ENCODE results near the gene RAB14.
A peak's percentile ranks its signal among the peaks of the same experiment; 100 is the strongest.
"Not testable (repeated sequence)": the region's sequence is repeated elsewhere in the genome, so short reads cannot be mapped to it uniquely, and the experiment has no call there.

Gene RAB14

DNA sequence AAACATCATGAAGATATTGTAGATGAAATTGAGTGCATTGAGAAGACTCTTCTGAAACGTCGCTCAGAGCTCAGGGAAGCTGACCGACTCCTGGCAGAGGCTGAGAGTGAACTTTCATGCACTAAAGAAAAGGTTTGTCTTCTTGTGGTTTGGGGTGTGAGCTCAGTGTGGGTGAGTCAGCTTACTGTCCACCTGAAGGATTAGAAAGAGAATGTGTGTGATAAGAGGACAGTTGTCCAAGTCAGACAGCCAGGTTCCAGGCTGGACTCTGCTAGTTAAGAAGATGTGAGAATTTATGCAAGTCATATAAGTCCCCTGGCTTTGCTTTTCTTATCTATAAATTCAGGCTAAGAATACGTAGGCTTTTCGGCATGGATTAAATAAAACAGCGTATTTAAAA is 46.9 kb downstream of the RAB14 start:
- DNase-seq (ENCODE audit: low read depth), result no peak

DNA sequence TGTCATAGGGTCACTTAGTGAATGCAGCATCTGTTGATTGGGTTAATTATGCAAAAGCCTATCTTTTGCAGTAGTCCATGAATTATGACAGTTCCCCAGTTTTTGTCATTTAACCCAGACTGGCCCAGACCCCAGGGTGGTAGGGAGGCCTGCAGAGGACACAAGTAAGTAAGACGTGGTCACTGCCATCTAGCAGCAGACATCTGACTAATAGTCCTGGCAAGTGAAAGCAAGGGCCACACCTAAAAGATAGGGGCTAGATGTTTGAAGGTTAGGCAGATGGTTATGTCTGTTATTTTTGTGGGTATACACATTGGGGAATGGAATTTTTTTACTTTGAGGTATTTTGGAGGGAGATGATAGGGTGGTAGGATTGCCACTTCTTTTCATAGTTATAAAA is 48.0 kb downstream of the RAB14 start:
- no peak for DNase-seq (ENCODE audit: low read depth)

DNA sequence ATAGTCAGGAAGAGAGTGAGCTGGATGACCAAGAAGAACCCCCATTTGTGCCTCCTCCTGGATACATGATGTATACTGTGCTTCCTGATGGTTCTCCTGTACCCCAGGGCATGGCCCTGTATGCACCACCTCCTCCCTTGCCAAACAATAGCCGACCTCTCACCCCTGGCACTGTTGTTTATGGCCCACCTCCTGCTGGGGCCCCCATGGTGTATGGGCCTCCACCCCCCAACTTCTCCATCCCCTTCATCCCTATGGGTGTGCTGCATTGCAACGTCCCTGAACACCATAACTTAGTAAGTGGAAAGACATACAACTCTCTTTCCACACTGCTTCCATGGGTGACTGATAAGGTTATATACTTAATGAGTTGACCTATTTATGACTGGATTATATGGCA is 51.5 kb downstream of the RAB14 start:
- no peak for DNase-seq (ENCODE audit: low read depth)

DNA sequence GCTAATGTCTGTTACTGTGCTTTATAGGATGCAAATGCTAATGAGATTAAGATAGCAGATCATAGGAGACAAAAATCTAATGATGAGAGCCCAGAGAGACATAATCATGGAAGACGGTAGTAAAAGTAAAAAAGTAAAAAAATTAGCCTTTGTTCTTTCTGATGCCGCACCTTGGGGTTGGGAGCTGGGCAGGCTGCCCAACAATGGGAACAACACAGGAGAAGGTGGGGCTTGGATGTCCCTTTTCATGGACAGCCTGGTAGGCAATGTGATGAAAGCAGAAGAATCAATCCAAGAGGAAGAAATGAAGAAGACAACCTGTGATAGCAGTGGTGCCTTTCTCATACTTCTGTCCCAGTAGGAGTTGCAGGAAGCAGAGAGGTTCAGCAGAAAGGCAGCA is 57.2 kb downstream of the RAB14 start:
- DNase-seq (ENCODE audit: low read depth), result no peak

DNA sequence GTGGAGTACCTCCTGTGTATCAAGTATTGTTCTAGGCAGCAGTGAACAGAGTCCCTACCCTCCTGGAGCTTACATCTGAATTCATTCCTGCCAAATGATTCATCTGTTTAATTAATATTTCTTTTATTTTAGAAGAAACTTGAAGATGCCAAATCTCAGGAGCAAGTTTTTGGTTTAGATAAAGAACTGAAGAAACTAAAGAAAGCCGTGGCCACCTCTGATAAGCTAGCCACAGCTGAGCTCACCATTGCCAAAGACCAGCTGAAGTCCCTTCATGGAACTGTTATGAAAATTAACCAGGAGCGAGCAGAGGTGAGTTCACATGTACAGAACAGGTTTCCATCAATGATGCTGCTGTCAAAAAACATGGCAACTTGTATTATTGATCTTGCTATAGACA is 57.9 kb downstream of the RAB14 start:
- DNase-seq (ENCODE audit: low read depth), result no peak

DNA sequence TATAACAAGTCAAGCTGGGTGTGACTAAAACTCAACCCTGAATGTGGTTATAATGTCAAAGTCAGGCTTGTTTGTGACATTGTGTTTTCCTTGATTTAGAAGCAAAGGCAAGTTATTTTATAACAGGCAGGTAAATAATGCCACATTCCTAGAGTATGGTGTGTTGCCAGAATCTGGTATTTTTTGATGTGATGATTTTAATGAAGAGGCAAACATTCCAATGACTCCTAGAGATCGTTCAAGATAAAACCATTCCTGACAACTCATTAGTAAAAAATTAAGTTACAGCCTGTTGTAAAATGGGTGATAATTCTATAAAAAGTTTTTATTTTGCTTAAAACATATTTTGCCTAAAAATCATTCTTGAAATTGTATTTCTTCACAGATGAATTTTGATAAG is 60.0 kb downstream of the RAB14 start:
- no peak for DNase-seq (ENCODE audit: low read depth)

DNA sequence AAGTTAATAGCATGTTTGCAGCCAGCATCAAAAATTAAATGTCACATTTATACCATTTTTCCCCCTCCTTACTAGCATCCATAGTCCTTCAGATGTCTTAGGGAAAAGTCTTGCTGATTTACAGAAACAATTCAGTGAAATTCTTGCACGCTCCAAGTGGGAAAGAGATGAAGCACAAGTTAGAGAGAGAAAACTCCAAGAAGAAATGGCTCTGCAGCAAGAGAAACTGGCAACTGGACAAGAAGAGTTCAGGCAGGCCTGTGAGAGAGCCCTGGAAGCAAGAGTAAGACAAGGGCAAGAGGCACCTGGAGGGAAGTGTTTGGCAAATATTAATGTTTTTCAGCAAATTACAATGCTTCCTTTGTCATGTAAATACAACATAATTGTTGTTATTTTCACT is 60.4 kb downstream of the RAB14 start:
- DNase-seq (ENCODE audit: low read depth), result no peak

DNA sequence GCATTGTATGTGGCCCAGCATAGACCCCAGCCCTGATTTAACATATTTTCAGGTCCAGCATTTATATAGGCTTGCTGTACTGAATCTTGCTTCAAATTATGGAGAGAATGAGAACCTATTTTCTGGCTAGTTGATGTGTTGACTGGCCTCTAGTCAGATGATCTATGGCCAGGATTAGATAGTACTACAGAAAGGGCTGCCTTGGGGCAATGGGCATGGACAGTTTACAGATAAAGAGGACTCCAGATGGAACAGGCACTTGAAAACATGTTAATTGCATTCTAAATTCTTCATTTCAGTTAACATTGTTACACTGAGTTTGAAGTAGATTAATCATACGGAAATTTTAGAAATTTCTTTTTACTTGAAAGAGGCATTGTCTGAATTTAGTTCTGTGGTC is 61.5 kb downstream of the RAB14 start:
- DNase-seq (ENCODE audit: low read depth), result no peak

DNA sequence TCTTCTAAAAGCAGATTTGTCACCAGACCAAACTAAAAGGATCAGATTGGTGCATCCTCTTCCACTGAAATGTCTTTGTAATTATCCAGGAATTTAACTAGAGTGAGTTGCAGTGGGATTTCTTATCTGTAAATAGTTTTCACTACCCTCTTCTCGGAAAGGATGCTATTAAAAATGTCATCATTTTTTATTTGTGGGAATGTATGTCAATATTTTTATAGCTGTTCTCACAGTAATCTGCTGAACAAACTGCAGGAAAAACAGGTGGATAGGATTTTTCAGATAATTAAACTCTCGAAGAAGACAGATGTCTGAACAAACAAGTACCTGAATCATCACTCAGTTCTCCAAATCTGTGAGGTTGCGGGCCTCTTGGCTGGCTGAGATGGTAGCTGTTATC is 62.7 kb downstream of the RAB14 start:
- no peak for DNase-seq (ENCODE audit: low read depth)

DNA sequence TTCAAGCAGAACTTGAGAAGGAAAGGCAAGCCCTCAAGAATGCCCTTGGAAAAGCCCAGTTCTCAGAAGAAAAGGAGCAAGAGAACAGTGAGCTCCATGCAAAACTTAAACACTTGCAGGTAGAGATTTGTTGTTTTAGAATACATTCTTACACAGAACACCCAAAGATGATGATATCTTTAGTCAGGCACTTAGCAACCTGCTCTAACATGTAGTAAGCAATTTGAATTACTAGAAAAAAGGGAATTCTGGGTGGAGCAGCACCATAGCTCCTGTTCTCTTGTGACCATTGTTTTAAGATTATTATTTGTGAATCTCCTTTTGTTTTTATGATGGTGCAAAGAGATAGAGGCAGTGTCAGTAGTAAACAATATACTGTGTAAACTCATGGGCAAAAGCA is 63.1 kb downstream of the RAB14 start:
- no peak for DNase-seq (ENCODE audit: low read depth)

DNA sequence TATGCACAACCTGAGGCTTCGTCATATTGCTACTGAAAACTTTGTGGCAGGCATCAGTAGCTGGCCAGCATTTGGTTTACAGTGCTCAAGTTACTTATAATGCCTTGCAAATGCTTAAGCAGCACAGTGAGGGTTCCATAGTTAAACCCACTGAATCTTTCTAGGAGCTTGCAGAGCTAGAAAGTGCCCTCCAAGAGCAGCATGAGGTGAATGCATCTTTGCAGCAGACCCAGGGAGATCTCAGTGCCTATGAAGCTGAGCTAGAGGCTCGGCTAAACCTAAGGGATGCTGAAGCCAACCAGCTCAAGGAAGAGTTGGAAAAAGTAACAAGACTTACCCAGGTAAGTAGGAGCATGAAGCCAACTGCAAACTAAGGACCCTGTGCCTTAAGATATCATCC is 66.0 kb downstream of the RAB14 start:
- no peak for DNase-seq (ENCODE audit: low read depth)

DNA sequence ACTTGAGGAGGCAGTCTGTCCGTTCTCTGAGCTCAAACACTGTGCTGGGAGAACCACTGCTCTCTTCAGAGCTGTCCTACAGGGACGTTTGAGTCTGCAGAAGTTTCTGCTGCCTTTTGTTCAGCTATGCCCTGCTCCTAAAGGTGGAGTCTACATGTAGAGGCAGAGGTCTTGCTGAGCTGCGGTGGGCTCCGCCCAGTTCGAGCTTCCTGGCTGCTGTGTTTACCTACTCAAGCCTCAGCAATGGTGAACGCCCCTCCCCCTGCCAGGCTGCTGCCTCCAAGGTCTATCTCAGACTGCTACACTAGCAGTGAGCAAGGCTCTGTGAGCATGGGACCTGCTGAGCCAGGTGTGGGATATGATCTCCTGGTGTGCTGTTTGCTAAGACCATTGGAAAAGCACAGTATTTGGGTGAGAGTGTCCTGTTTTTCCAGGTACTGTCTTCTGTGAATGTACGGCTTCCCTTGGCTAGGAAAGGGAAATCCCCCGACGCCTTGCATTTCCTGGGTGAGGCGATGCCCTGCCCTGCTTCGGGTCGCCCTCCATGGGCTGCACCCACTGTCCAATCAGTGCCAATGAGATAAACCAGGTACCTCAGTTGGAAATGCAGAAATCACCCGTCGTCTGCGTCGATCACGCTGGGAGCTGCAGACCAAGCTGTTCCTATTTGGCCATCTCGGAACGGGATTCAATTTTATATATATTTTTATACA is 68.4 kb downstream of the RAB14 start:
- DNase-seq (ENCODE audit: low read depth), result peak; percentile 43

DNA sequence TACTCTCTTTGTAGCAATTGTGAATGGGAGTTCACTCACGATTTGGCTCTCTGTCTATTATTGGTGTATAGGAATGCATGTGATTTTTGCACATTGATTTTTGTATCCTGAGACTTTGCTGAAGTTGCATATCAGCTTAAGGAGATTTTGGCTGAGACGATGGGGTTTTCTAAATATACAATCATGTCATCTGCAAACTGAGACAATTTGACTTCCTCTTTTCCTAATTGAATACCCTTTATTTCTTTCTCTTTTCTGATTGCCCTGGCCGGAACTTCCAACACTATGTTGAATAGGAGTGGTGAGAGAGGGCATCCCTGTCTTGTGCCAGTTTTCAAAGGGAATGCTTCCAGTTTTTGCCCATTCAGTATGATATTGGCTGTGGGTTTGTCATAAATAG is 72.3 kb downstream of the RAB14 start:
- DNase-seq (ENCODE audit: low read depth), result not testable (repeated sequence)

All from activated T-helper 9 cell treated with anti-CD3 and anti-CD28 coated beads, Interleukin-2, amount 50 U/mL, for 16 hours (primary cell).